HG02571 (cell line): ENCODE results near the gene DMD.
"Not testable (repeated sequence)": the region's sequence is repeated elsewhere in the genome, so short reads cannot be mapped to it uniquely, and the experiment has no call there.

Experiments
- ATAC-seq: cut with Tn5 transposase; IDR thresholded peaks from one replicate; pipeline ENCODE4 v1.9.1; 2021; ENCODE audit warnings: mild to moderate bottlenecking, moderate library complexity; ENCODE audit not compliant: unreplicated experiment

DMD gene

DNA sequence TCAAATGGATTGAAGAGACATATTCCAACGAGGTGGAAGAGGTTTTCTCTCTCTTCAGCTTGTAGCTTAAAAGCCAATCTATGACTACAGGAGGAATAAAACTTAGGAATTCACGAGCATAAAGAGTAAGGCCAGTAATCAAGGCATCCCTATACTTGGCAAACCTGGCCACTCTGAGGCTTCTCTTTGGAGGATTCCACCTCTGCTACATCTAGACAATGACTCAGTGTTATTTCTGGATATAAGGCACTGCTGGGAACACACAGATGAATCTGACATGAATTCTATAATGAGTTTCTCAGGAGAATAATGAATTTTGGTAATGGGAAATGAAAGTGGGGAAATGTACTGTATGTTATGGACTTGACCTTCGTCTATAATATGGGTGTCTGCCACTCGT lies 1123.7 kb downstream of the DMD start:
- no peak for ATAC-seq

DNA sequence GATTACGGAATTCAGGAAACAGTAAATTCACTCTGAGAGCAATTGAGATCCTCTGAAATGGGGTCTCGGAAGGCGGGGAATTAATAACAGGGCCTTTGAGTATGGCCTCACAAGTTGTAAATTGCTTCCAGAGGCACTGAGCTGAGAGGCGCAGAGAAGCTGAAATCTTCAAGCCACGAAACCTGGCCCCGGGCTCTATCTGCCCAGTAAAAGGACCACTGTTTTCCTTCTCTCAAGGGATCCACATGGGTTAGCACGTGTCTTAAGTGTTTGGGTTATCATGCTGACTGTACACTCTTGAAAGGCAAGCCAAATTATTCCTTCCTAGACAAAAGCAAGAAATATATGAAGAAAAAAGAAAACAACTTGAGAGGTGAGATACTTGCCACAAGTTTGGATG lies 1126.6 kb downstream of the DMD start:
- ATAC-seq: no peak

DNA sequence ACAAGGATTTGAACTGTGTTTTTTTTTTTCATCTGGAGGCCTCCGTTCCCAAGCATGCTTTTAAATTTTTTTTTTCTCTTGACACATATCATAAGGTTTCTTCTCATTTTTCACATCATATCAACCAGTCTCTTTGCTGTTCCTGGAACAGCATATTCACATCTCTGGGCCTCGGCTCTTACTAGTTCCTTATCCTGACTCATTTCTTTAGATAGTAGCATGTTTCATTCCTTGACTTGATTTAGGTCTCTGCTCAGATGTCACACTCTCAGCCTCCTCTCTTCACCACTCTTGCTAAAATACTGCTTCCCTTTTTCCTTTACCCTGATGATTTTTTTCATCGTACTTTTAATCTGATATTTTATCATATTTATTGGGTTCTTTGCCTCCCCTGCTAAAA lies 1163.1 kb downstream of the DMD start:
- no peak for ATAC-seq

DNA sequence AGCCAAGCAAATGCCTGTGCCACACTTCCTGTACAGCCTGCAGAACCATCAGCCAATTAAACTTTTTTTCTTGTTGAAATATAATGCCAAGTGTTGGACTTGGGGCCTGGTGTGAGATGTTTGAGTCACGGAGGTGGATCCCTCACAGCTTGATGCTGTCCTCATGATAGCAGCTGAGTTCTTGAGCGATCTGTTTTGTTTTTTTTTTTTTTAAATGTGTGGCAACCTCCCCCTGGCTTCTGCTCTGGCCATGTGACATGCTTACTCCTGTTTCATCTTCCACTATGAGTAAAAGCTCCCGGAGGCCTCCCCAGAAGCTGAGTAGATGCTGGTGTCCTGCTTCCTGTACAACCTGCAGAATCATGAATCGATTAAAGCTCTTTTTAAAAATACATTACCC lies 1166.2 kb downstream of the DMD start:
- no peak for ATAC-seq

DNA sequence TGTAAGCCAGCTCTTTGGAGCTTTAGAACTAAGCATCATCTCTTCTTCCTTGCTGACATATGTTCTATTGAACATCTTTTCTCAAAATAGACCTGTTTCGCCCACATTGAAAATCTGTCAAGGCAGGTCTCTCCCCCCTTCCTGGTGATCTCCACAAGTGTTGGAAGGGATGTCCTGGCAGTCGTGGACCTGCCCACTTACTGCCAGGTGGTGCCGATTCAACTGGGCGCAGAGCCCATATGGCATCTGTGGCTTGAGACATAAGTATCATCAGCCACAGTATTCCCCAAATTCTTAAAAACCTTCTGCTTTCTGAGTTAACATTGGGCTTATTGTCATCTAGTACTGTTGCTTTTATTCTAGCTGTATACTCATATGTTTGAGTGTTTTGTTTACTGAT lies 1170.2 kb downstream of the DMD start:
- no peak for ATAC-seq

DNA sequence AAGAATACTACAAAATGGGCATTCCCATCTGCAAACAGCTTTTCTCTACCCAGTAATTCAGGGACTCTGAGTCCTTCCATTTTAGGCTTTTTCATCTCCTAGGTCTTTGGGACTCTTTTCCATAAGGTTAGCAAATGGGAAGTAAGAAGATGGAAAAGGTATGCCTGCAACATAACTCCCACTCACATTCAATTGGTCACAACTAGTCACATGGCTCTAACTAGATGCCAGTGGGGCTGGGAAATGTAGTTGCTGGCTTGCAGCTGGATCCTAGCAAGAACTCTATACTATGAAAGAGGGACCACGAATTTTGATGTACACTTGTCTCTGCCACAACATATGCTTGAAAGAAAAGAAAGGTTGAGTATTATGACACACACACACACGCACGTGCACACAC lies 1184.6 kb downstream of the DMD start:
- no peak for ATAC-seq

DNA sequence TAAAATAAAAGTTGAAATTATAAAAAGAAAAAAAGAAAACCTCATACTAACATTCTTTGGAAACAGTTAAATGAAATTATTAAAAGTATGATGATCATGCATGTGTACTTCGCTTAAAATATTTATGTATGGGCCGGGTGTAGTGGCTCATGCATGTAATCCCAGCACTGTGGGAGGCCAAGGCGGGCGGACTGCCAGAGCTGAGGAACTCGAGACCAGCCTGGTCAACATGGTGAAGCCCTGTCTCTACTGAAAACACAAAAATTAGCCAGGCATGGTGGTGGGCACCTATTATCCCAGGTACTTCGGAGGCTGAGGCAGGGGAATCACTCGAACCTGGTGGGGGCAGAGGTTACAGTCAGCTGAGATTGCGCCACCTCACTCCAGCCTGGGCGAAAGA lies 1187.3 kb downstream of the DMD start:
- no peak for ATAC-seq

DNA sequence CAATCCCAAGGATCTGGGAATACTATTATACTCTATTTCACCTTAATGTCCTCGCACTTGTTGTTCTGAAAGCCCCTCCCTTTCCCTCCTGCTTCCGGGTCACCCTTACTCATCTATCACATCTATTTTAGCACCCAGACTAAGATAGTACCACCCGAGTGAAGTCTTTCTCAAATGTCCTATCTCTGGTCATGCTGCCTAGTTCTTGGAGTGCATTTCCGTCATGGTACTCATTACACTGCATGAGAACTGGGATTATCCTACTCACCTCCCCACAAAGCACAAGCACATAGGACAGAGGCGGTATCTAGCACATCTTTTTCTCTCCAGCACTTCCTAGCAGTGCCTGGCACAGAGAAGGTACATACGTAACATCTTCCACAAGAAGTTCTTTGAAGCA lies 1195.2 kb downstream of the DMD start:
- ATAC-seq: no peak

DNA sequence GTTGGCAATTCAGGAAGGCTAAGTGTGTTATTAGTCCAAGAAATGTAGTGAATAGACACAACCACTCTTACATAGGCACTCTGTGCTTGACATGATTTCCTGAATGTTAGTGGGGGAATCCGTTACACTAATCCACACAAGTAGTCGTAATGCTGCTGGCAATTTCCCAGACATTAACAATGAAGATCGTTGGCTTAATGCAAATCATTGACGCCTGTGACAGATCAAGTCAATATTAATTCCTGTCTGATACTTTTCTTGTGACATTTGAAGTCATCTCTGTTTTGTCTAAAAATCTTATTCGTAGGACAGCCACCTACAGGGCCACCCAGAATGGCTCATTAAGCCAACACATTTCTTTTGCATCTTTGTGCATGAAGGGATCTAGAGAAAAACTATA lies 1200.4 kb downstream of the DMD start:
- ATAC-seq: no peak

DNA sequence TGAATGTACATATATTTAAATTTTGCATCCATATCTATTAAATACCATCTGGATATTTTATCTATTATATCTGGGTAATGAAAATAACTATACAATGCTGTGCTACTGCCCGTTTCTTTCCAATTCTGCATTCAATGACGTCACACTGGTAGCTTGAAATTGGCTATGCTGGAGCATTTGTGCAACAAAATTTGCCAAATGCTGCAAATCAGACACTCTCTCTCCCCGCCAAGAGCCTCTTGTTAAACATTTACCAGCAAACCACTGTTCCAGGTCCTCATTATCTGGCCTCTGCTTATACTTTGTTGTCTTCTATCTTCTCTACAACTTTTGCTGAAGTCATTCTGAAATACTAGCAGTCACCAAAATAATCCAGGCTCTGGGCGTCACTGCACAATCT lies 1201.1 kb downstream of the DMD start:
- ATAC-seq: no peak

DNA sequence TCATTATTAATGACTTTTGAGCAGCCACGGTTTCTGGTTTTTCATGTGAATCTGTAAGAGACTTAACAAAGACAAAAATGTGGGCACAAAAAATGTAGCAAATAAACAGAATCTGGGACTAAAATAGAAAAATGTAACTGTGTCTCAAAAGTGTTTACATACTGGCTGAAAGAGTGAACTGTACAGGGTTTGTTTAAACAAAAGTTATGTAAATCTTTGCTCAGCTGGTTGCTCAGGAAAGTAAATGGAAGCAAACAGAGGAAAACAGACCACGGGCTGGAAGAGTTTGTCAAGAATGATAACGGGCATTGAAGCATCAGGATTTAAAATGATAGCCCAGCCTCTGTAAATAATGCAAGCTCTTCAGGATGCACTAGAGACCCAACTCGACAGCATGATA lies 1217.7 kb downstream of the DMD start:
- ATAC-seq: no peak

DNA sequence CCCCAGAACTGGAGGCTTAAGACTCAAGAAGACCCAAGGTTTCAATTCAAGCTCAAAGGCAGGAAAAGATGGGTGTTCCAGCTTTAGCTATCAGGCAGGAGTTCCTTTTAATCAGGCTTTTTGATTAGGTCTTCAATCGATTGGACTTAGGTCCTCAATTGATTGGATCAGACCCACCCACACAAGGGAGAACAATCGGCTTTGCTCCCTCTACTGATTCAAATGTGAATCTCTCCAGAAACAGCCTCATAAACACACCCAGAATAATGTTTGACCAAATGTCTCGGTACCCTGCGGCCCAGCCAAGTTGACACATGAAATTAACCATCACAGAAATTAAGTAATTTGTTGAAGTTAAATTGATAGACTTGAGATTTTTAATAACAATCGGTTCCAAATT lies 1222.4 kb downstream of the DMD start:
- ATAC-seq: no peak

DNA sequence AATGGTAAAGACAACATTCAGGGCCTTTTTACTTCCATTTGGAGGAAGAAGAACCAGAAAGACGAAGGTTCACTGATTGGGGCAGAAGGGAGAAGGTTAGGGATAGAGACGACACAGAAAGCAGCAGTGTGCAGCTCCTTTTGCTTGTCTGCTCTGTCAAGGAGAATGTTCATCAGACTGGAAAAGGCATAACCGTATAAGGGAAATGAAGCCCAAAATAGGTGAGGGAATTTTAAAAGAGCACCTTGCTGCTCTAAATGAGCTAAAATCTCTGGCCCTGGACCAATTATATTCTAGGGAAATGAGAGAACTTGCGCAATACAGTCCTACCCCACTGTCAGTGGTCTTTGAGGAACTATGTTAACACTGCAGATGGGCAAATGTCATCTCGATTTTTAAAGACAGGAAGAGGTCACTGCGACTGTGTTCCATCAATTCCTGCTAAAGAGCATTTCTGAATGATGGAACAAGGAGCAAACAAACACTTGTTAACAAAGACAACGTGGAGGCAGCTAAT lies 1229.7 kb downstream of the DMD start:
- ATAC-seq: no peak

DNA sequence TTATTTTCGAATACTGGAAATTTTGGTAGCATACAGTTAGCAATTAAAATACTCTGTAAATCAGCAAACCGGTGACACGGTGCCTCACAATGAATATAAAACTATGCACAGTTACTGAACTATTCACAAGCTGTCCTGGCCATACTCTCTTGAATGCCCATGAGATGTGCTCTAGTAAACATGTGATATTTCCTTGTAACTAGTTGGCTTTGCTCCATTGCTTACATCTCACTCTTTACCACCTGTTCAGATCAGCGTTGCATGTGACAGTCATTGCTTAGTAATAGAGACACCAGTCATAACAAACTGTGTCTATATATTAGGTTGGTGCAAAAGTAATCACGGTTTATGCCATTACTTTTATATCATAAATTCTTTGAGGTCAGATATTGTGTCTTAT lies 1241.6 kb downstream of the DMD start:
- ATAC-seq: no peak

DNA sequence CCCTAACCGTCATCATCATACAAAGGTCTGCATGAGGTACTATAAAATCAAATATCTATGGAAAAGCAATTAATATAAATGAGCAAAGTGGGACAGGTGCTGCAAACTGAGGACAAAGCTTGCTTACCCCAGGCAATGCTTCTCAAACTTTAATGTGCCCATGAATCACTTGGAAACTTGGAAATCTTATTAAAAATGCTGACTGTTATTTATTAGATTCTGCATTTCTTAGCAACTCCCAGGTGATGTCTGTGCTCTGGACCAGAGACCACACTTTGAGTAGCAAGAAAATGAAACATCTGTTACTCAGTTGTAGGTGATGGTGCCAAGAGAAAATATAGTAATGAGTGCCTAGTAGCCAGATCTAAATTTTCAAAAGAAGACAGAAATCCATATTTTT lies 1249.1 kb downstream of the DMD start:
- ATAC-seq: no peak

DNA sequence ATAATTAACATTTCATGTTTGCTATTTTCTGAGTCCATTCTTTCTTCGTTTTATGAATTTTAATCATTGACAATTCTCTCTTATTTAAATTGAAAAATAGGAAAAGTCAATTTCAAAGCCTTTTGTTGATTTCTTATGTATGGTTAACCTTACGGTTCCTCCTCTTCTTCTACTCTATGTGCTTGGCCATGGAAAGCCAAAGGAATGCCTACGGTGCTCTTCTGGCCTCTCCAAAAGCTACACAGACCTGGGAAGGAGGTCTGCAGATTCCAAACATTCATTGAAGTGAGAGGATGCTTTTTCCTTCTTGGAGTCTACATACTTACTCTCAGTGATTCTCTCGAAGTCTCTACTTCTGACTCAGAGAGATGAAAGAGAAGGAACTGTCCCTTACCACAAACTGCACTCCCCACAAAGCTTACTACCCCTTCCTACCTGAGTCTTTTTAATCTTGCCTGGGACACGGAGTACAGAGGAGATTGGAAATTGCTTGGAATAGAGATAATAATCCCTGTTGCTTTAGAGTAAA lies 1276.4 kb downstream of the DMD start:
- ATAC-seq: no peak

DNA sequence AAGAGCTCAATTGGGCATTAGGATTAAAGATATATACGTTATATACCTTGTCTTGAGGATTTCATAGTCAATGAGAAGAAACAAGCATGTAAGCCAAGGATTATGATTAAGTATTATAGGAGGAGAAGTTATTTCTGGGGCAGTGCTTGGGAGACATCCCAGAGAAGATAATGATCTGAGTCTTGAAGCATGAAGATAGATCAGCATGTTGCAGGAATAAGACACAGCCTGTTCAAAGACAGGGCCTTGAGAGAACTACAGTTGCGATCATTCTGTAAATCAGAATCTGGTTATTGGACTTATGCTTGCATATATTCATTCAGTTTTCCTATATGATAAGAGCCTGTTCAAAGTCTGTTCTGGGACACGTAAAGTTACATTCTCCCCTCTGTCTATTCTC lies 1277.3 kb downstream of the DMD start:
- ATAC-seq: no peak

DNA sequence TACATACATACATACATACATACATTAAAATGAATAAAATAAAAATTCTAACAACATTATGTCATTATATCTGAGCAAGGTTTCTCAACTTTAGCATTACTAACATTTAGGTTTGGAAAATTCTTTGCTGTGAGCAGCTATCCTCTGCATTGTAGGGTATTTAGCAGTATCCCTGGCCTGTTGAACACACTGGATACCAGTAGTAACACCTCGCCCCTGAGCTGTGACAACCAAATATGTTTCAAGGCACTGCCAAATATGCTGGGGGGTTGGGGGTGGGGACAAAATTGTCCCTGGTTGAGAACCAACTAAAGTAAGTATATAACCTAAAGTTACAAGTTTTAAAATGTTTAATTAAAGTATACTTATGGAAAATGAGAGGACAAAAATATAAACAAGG lies 1278.6 kb downstream of the DMD start:
- no peak for ATAC-seq

DNA sequence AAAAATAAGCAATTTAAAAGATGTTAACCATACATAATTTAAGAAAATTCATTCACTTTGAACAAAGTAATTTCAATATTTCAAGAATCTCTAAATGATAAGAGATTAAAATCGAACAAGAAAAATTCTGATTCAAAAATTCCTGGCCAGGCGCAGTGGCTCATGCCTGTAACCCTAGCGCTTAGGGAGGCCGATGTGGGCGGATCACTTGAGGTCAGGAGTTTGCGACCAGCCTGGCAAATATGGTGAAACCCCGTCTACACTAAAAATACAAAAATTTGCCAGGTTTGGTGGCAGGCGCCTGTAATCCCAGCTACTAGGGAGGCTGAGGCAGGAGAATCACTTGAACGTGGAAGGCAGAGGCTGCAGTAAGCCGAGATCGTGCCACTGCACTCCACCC lies 1279.0 kb downstream of the DMD start:
- ATAC-seq: not testable (repeated sequence)

DNA sequence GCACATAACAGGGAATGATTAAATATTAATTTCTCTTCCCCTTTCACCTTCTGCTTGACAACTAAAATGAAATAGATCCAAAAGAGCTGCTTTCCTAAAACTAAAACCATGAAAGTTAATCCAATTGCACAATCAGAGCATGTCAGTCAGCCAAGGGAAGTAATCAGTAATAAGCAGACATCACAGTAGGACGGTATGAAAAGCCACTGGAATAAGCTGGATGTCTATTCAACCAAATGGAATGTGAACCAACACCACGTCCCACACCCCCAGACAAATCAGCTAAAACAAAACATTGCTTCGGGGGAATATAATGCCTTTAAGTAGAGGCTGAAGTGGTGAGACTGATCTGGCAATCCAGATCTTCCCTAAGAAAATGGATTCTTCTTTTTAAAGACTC lies 1280.1 kb downstream of the DMD start:
- ATAC-seq: no peak

DNA sequence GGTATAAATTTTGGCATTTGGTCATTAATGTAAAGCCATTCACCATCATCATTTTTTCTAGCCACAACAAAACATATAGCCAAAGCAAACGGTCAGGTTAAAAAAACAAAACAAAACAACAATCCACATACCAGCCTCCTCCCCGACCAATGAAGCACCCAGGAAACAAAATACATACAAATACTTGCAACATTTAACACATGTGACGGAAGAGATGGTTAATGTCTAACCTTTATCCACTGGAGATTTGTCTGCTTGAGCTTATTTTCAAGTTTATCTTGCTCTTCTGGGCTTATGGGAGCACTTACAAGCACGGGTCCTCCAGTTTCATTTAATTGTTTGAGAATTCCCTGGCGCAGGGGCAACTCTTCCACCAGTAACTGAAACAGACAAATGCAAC lies 1282.0 kb downstream of the DMD start:
- ATAC-seq: no peak

DNA sequence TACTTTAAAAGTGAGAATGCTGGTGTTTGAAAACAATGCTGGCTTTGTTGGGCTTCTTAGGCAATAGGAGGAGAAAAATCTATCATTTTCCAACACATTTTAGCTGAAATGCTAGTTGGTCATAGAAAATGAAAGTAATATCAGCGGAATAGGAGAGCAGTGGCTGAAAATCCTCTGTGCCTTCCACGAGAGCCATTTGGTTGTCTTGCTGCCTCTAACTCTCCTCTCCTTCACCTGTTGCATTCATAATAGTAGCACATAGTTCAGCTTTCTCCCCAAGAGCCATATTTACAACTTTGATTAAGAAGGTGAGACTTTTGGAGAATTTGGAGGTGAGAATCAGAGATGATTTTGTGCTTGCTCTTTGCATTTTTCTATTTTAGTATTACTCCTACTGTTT lies 1290.1 kb downstream of the DMD start:
- no peak for ATAC-seq

DNA sequence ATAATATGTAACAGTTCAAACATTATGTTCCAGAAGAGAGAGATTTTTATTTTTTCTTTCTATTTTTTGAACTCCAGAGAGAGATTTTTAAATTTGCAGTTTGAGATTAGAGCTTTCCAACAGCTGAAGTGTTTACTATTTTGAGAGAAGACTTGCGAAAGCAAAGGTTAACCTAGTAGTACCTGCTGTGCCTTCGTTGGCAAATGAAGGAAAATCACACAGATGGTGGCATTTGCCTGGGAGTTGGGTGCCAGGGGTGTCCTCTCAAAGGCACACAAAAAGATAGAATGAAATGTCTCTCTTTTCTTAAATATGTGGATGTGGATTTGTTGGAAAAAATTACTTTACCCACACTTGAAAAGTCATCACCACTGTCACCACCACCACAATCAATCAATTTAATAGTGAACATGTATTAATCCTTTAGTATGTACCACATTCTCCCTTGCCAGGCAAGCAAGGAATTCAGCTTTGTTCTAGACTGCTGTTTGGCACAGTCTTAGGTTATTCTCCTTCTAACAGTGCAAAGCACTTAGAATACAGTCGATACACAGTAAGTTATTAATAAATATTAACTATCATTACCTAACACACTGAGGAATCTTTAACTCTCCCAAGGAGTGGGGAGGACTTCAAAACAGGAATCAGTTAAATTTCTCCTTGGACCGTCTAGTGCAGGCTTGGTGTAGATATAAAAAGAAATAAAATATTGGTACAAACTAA lies 1301.3 kb downstream of the DMD start:
- no peak for ATAC-seq
